Measurements from ENCODE around the gene KCTD21.

Gene KCTD21

DNA sequence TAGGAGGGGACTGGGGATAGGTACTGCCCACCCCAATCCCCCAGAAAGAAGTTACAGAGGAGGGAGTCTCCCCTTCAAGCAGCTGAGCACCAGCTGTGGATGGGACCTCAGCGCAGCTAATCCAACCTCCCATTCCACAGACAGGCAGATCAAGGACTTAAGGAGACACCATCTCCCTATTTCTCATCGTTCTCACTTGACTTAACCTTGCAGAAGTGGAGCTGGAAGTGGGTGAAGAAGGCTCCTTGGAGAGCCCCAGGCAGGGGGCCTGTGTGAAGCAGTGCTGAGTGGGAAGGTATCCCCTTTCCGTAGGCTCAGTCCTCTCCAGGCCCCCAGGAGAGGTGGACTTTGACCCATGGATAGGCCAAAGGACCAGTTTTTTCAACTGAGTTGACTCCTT is 27.6 kb upstream of the KCTD21 start:
- no peak overlapping the region for H3K27ac ChIP-seq
- no peak for TF ChIP-seq ZFX (IDR thresholded peaks at IDR 0.05)
- TF ChIP-seq CTCF (conservative IDR thresholded peaks at IDR 0.05), result no peak

- no peak for TF ChIP-seq ZFX (IDR thresholded peaks at IDR 0.05)
- no peak for TF ChIP-seq CTCF (conservative IDR thresholded peaks at IDR 0.05)
- H3K27ac ChIP-seq, result no peak overlapping the region
These were observed 26.1 kb upstream of the KCTD21 start for GRCh38 chr11:78214331-78215194.

DNA sequence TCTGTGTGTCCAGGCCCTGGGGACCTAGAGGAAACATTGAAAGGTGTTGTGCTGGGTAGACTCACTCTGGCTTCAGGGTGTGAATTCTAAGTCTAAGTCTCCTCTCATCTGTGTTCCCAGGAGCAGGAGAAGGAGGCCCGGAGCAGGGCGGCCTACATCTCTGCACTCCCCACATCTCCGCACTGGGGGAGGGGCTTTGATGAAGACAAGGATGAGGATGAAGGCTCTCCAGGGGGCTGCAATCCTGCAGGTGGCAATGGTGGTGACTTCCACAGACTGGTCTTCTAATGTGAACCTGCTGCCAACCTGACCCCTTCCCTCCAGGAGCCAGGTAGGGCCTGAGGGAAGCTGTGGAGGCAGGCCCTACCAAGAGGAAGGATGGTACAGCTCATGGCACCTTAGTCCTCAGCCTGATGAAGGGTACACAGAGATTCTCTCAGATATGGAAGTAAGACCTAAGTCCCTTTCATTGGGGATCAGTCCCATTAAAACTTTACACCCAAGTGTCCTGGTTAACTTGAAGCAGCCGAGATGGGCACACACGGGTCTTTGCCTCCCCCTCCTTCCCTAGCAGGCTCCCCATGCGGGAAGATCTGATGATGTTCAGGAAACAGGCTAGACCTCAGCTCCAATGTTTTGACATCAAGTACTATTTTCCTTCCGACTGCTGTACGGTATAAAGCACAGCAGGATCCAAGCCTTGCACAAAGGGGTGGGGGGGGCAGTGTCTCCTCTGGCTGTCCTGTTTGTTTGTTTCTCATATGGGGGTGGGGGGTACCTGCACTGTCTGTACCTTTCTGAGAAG is 25.3 kb upstream of the KCTD21 start:
- H3K27ac ChIP-seq, result no peak overlapping the region
- no peak for TF ChIP-seq ZFX (IDR thresholded peaks at IDR 0.05)

- TF ChIP-seq CTCF (conservative IDR thresholded peaks at IDR 0.05), result no peak
- TF ChIP-seq ZFX (IDR thresholded peaks at IDR 0.05), result no peak
- no peak overlapping the region for H3K27ac ChIP-seq
These were observed 24.4 kb upstream of the KCTD21 start for GRCh38 chr11:78212586-78213371.

DNA sequence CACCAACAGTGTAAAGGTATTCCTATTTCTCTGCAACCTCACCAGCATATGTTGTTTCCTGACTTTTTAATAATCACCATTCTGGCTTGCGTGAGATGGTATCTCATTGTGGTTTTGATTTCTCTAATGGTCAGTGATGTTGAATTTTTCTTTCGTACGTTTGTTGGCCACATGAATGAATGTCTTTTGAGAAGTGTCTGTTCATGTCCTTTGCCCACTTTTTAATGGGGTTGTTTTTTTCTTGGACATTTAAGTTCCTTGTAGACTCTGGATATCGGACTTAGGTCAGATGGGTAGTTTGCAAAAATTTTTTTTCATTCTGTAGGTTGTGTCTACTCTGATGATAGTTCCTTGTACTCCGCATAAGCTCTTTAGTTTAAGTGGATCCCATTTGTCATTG is 23.1 kb upstream of the KCTD21 start:
- TF ChIP-seq CTCF (conservative IDR thresholded peaks at IDR 0.05) (no peak), ZFX (IDR thresholded peaks at IDR 0.05) (no peak)
- no peak overlapping the region for H3K27ac ChIP-seq

DNA sequence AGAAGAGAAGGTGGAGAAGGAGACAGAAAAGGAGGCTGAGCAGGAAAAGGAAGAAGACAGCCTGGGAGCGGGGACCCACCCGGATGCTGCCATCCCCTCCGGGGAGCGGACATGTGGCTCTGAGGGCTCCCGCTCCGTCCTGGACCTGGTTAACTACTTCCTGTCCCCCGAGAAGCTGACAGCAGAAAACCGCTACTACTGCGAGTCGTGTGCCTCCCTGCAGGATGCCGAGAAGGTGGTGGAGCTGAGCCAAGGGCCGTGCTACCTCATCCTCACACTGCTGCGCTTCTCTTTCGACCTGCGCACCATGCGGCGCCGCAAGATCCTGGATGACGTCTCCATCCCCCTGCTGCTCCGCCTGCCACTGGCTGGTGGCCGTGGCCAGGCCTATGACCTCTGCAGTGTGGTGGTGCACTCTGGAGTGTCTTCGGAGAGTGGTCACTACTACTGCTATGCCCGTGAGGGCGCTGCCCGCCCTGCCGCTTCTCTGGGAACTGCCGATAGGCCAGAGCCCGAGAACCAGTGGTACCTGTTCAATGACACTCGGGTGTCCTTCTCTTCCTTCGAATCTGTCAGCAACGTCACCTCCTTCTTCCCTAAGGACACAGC is 21.7 kb upstream of the KCTD21 start:
- no peak overlapping the region for H3K27ac ChIP-seq
- TF ChIP-seq CTCF (conservative IDR thresholded peaks at IDR 0.05), result no peak
- TF ChIP-seq ZFX (IDR thresholded peaks at IDR 0.05), result no peak

- H3K27ac ChIP-seq, result no peak overlapping the region
- no peak for TF ChIP-seq ZFX (IDR thresholded peaks at IDR 0.05)
- no peak for TF ChIP-seq CTCF (conservative IDR thresholded peaks at IDR 0.05)
These were observed 21.1 kb upstream of the KCTD21 start for GRCh38 chr11:78209478-78209877.
